Embryonic facial prominence (tissue), 1 donor: ENCODE measurements around the gene NAP1L1.

Source experiments
- DNase-seq: peaks from one replicate; pipeline ENCODE4 v3.0.0-alpha.2; 2016; ENCODE audit errors: extremely low spot score

The NAP1L1 gene

DNA sequence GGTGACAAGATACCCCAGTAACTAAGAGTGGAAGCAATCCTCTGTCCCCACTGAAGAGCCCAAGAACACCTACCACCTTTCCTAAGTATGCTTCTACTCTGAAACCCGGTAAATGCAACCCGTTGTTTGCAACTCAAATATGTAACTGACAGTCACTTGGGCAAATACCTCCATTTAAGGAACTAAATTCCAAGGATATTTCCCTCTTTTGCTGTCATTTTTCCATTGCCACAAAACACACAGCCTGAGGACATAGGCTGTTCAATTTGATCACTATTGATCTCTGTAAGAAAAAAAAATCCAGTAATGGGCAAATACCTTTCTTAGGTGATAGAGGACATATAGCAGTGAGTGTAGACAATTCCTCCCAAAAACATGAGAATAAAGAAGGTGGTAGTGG, 46.3 kb downstream of the NAP1L1 start:
- DNase-seq, result no peak

- peak; percentile 72 for DNase-seq
These were observed 47.1 kb downstream of the NAP1L1 start for GRCh38 chr12:76037130-76038103.

DNA sequence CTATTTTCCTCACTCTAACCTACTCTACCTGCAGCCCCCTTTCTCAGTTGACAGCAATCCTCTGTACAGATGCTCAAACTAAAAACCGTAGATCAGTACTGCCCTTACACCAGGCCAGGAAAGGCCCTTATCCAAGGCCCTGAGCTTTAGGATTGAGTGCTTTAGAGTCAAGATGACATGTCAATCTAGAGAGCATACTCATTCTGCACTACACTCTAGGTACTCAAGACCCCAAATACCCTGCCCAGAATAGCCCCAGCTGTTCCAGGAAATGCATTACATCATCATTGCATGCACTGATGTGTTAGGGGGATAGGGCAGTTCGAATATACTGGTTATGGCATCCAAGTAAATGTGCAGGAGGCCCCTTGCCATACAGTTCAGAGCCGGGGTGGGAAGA, 49.4 kb downstream of the NAP1L1 start:
- DNase-seq, result no peak

DNA sequence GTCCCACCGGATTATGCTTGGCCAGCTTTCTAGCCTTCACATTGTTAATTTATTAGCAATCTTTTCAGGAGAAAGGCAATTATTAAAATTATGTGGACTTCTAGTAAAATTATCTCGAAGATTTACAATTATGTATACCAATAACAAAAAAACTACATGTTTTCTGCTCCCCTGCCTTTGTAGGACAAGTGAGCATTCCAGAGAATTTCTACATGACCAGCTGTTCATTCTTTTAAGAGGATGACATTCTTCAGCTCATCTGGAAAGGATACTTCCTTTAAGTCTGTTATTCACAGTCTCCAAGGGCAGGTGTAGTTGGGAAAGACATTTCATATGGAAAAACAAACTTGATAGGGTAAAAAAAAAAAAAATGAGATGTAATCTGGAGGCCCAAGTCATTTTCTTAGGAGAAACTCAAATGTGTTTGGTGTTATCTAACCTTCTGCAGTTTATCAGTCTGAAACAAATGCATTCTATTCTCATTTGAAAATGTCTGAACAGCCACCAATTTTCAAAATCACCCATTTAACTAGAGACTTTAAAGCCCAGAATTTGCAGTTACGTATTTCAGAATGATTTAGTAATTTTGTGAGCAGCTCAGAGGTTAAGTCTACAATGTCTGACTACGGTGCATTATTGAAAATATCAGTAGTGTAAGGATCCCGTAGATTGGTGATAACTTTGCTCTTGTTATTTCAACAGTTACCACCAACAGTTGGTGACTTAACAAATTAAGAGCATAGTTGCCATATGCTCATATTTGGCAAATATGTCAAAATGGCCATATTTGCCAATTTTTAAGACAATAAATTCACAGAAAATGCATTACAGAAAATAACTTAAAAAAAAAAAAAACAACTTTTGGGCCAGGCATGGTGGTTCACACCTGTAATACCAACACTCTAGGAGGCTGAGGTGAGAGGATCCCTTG, 51.1 kb downstream of the NAP1L1 start:
- DNase-seq, result no peak

DNA sequence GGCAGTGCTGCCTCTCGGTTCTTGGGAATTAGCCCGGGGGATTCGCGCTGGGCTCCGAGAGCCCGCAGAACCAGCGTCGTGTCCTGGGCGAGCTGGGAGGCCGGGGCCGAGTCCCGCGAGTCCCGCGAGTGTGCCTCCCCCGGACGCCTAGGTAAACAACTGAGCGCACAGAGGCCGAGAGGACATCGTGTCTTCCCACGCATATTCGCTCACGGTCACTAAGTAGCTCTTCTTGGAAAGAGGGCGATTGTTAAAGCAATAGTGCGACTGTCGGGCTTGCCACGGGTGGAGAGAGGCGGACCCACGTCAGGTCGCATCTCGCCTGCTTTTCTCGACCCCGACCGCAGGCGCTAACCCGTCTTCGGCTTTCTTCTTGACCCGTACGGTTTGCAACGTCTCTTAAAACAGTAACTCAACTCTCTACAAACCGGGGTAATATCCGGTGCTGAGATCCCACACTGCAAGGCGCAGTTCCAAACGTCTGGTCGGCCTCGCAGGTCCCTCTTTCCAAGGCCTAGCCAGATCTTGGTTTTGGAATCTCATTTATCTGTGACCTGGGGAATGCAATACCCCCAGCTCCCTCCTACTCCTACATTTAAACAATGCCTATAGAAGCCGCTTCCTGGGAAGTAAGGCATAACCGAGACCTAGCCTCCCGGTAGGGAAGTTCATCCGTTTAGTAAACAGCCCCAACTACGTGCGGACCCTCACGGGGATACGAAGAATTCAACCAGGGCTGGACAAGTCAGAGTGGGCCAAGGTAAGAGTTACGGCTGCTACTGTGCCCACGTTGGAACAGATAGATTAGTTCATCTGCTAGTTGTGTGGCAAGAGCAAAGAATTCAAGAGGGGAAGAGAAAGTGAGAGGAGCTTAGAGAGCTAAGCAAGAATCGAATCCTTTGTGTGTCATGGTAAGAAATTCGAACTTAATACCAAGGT, 52.2 kb downstream of the NAP1L1 start:
- peak; percentile 46 for DNase-seq

DNA sequence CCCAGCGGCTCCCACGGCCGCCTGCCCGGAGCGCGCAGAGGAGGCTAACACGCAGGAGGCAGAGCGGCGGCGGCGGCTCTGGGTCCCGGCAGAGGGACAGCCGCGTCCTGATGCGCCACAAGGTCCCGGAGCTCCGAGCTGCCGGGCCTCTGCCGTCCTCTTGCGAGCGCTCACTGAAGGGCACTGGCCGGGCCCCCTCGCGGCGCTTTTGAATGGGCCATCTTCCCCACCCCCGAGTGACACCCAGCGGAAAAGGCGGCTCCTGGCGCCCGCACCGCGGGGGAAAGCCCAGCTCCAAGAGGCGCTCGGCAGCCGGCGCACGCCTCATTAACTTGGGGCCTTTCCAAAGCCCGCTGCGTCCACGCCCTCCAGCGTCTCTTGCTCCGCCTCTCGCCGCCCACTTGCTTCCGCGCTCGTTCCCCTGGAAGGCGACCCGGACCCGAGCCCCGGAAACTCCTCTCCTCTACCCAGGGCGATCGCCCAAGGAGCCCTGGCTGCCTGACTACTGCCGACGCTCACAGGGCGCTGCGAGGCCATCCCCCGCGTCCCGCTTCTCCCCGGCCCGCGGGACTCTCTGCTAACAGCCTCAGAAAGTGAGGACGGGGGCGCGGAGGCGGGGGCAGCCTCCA, 53.0 kb downstream of the NAP1L1 start, which contains the start of gene PHLDA1:
PHLDA1 (minus strand) TSS at position 363 of the 629 bp plus-strand sequence.
- peak; percentile 78 for DNase-seq

GRCh38 chr12:76031081-76031413, 53.4 kb downstream of the NAP1L1 start:
- DNase-seq, result no peak

DNA sequence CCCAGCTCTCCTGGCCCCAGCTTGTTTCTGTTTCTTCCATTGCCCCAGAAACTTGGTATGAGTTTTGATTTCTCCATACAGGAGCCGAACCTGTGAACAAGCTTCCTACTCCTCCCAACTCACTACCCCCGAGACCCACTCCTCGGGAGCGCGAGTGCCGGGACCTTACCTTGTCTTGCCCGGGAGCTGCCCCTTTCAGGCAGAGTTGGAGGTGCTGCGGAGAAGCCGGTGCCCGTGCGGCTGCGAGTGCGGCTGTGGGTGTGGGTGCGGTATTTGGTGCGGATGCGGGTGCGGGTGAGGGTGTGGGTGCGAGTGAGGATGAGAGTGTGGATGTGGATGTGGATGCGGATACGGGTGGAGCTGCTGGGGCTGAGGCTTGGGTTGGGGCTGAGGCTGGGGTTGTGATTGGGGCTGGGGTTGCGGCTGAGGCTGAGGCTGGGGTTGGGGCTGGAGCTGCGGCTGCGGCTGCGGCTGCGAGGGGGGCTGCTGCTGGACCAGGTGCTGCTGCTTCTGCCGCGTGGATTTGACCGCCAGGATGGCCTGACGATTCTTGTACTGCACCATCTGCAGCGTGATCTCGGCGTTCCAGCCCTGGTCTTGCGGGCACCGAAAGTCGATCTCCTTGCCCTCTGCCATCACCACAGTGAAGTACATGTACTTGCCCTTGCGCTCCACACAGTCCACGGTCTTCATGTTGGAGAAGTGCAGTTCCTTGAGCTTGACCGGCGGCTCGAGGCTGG, 54.0 kb downstream of the NAP1L1 start:
- DNase-seq, result no peak

DNA sequence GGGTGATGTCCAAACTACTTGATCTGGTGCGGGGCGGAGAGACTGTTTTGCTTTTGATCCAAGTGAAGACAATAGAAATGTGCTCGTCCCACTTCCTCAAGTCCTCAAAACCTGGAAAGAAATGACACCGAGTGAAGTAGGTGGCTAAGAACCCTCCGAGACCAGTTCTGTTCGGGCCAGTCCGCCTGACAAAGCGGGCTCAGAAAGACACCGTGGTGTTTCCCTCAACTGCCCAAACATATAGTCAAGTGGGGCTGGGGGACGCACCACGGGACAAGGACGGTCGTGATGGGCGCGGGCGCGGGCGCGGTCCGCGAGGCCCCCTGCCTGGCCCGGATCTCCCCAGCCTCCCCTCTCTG, 54.5 kb downstream of the NAP1L1 start:
- no peak for DNase-seq

- no peak for DNase-seq
These were observed 55.8 kb downstream of the NAP1L1 start for GRCh38 chr12:76028571-76029277.

DNA sequence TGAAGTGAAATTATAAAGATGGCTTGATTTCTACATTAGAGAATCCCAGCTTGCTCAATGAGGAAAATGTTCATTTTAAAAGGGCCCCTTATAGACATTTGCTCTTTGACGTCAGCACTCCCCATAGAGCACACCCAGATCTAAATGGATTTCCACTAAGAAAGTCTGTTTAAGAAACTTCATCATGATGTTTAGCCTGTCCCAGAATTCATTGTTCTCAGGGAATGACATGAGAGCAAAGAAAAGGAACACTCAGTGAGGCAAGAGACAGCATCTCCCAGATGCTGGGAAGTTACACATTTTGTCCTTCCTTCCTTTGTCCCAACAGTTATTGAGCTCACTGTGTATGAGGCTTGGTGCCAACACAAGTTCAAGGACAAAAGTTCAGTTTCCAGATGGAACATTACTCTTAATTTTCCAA, 57.8 kb downstream of the NAP1L1 start:
- DNase-seq, result no peak

DNA sequence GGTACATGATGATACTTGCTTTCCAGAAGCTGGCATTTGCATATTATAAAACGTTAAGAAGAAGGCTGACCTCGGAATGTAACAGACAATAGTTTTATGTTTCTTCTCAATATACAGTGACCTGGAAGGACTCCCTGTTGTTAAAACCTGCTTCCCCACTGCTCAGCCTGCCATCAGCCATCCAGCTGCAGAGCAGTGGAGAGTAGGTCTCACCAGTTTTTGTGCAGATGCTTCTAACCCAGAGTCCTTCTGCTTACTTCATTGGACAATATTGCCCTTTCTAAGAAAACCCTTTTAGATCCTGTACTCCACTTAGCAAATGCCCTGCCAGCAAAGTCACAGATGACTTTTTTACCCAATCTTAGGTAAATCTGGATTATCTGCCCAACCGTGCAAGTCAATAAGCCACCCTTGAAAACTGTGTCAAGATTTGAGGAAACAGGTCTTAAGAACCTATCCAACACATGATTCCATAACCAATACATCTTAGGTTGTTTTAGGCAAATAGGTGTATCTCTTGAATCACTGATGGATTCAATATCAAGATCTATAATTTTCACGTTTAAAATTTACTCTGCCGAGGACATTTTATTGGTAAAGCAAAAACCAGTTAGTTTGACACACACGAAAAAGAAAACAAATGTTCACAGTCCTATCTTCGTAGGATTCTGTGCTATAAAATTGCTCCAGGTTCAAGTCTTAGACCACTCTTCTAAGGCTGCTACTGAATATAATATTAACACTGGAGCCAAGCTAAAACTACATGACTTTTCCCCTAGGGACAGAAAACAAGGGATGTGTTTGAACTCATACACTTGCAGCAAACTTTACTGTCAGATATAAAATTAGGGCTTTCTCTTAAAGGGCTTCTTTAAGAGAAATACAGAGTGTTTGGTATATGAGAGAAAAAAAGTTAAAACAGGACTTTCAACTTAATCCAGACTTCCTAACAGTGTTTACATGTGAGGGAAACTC, 58.6 kb downstream of the NAP1L1 start:
- DNase-seq, result no peak

DNA sequence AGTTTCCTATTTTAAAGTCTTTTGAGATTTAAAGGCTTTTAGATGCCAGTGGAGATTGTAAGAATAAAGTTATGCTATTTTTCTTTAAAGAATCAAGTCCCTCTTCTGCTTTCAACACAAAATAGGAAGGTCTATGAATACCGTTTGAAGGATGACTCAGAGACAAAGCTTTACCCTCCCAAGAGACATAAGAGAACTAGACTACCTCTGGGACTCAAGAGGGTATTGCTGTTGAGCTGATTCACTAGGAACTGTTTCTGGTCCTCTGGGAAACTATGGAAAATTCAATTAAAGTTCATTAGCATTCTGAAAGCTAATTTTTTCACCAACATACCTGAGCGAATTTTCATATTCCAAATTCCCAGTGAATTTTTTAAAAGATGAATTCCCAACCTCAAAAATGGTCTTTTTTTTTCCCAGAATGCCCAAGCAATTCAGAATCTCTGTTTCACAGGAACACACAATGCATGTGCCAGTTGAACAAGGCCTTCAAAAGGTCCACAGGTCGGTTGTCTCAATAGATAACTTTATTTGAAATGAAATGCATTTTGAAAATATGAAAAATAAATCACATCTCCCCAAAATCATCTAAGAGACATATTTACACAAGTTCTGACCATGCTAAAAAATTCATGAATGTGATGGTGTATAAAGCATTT, 59.4 kb downstream of the NAP1L1 start:
- no peak for DNase-seq

GRCh38 chr12:76024102-76024781, 60.2 kb downstream of the NAP1L1 start:
- no peak for DNase-seq

DNA sequence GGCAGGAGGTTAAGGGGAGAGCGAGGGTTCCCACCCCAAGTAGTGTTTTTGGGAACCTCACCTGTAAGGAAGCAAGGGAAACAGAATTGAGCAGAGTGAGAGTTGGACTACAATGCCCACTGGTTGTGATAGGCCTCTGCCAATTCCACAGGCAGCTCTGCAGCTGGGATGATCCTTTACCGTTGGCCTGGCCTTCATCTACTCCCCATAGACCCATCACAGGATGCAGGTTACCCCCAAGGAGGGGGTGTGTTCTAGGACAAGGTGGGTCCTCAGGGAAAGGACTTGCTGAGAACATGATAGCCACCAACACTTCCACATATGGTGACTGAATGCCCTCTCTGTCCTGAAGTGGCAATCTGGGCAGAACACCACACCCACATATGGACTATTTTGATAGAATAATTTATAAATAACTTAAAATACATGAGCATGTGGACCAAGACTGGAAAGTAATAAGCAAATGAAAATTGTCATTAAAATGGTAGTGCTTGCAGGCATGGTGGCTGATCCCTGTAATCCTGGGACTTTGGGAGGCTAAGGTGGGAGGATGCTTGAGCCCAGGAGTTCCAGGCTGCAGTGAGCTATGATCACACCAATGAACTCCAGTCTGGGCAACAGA, 61.3 kb downstream of the NAP1L1 start:
- DNase-seq, result no peak

DNA sequence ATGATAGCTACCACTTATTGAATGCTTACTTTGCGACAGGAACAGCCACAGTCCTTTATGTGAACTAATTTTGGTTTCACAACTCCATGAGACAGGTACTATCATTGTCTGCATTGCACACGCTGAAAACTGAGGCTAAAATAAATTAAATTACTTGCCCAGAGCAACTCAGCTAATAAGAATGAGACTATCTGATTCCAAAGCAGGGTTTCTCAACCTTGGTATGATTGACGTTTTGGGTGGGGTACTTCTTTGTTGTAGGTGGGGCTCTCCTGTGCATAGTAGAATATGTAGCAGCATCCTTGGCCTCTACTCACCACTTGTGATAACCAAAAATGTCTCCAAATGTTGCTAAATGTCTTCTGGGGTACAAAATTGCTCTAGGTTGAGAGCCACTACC, 62.0 kb downstream of the NAP1L1 start:
- DNase-seq, result no peak
